Stimulated activated CD4-positive, alpha-beta T cell treated with anti-CD3 and anti-CD28 coated beads, Interleukin-1b, Interleukin-23, amount 100 ng/mL, for 4 hours (primary cell): ENCODE data around the gene PCCA.
"Not testable (repeated sequence)": the region's sequence is repeated elsewhere in the genome, so short reads cannot be mapped to it uniquely, and the experiment has no call there.

Experiments used
- DNase-seq, 2 donors: peaks; one replicate each; pipeline ENCODE4 v3.0.0-alpha.2; 2020; ENCODE audit warnings: low read depth in 2 of 2

The PCCA gene

GRCh38 chr13:100524688-100525087 is 435.8 kb downstream of the PCCA start:
- DNase-seq, result not testable (repeated sequence)

GRCh38 chr13:100525453-100526317 is 436.8 kb downstream of the PCCA start:
- no peak for DNase-seq

- no peak for DNase-seq
Measured at GRCh38 chr13:100526318-100527000, 437.6 kb downstream of the PCCA start.

DNA sequence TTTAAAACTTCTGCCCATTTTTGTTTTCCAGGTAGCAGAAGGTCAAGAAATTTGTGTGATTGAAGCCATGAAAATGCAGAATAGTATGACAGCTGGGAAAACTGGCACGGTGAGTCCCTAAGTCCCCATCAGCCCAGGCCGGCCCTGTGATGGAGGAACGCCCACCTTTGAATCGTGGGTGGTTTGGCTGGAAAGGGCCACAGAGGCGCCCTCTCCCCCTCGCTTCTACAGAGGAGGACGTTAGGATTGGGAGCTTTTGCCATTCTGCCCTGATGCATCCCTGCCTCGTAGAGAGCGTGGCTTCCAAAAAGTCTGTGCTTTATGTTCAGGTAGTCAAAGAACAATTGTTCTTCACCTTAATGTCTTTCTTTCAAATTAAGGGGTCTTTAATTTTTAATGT is 438.8 kb downstream of the PCCA start:
- DNase-seq, result no peak

- DNase-seq, result no peak
Measured at GRCh38 chr13:100528353-100528752, 439.5 kb downstream of the PCCA start.

- DNase-seq, result no peak
Measured at GRCh38 chr13:100528820-100529219, 439.9 kb downstream of the PCCA start.

GRCh38 chr13:100529666-100530377 is 440.9 kb downstream of the PCCA start:
- DNase-seq, result no peak

- no peak for DNase-seq
Measured at GRCh38 chr13:100530671-100531213, 441.8 kb downstream of the PCCA start.

DNA sequence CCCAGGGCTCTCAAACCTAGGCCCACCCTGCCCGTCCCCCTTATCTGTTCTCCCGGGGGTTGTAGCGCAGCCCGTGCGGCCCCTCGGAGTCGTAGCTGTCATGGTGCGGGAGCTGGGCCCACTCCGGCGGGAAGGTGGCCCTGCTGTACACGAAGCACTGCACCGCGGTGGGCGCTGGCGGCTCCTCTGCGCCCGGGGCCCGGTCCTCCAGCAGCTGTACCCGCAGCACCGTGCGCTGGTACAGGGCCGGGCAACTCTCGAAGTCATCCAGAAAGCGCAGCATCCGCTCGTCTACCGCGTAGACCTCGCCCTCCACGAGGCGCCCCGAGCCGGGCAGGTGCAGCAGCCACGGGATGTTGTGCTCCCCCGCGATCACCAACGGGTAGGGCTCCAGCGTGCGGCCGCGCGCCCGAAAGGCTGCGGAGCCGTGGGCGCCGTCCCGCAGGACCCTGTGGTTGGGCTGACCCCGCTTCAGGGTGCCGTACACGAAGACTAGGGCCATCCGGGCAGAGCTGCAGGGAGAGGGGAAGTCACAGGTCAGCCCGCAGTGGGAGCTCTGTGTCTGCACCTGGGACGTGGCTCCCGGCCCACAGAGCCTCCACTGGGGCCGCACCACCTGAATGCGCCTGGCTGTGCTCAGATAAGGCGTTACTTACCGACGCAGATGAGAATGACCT is 443.3 kb downstream of the PCCA start:
- DNase-seq, result no peak

DNA sequence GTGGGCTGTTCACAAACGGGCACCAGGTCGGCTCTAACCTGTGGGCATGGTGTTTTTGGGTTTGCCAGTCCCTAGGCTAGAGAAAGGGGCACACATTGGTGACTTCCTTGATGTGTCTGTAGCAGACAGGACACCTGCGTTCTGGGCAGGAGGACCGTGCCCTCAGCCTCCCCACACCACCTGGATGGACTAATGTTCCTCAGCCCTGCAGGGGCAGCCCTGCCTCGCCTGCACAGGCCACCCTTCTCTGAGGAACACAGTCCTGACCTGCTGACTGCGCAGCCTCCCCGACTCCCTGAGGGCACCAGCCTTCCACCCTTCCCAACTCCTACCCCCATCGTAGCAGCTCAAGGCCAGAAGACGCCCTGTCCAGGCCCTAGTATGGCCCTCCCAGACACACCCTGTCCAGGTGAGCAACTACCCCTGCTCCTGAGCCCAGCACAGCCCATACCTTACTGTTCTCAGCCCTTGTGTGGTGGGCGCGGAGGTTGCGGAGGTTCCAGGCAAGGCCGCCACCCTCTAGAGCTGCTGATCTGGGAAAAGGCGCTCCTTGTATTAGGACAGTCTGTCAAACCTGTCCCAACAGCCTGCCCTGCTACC is 444.0 kb downstream of the PCCA start:
- DNase-seq, result no peak

DNA sequence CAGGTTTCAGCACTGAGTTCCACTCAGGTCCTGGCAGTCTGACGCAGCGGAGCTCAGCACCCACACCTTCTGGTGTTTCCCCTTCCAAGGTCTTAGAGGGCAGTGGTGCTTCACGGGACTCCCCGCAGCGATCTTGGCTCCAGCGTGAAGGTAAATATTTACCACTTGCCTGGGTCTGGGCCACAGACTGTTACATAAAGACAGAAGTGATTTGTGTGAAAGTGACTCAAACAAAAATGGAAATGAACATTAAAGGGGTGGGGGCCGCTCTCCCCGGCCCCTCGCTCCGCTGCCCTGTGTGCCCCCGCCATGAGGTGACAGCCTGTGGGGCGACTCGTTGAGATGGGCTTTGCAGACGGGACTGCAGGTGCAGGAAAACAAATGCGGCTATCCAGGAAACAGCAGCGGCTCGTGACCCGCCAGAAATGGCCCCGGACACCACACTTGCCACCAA is 444.7 kb downstream of the PCCA start:
- DNase-seq, result no peak

DNA sequence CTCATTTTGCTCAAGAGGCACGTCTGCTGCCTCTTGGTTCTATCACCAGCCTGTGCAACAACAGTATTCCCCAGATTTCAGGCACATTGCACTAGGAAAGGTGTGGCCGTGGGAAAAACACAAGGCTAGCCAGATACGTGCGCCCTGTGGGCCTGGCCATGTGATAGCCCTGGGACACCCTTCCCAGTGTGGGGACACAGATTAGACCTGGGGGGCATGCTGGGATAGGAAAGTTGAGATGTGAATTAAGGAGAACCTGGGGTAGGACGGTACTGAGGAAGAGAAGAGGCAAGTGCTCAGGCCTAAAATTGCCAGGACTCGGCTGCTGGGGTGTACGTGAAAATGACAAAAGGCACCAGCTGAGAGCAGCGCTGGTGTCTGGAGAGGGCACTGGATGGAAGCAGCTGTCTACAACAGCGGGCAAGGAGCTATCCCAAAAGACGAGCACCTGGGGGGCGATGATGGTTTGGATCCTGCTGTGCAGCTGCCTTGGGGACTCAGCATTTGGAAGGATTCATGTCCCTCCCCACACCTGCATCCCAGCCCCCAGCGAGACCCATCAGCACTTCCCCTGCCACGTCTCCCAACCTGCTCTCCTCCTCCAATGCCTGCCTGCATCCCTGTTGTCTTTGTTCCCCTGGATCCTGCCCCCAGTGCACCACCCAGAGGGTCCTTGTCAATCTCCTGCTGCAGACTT is 445.4 kb downstream of the PCCA start:
- DNase-seq, result no peak

DNA sequence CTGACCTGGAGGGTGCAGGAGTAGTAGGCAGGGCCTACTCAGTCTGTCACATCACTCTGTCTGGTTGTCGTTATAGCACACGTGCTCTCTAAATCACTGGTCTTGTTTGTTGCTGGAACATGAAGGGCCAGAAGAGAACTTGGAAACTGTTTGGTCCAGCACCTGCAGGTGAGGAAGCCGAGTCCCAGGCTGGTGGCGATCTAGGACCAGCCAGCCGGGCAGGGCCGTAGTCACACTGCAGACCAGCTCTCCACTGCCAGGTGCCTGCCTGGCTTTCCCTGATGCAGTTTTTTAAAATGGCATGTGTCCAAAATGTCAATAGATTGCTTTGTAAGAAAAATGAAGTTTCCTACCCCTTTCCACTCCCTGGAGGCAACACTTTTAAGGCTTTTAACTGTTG is 446.0 kb downstream of the PCCA start:
- DNase-seq, result no peak

GRCh38 chr13:100535426-100536135 is 446.7 kb downstream of the PCCA start:
- DNase-seq, result no peak

- DNase-seq, result no peak
Measured at GRCh38 chr13:100536643-100537180, 447.8 kb downstream of the PCCA start.

DNA sequence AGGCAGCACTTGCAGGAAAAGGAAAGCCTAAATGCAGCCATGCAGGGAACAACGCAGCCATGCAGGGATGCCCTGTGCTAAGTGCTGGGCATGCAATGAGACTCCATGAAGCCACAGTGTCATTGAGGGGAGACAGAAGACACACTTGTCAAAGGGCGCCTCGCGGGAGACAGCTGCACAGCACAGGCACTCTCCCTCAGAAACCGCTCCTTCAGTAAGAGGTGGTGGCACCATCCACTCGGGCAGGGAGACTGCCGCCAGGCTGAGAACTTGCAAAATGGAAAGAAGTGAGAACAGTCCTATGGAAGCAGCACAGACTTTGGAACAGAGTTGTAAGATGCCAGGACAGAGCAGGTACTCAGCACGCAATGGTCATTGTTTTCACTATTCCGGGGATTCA is 448.6 kb downstream of the PCCA start:
- no peak for DNase-seq

GRCh38 chr13:100537951-100538462 is 449.1 kb downstream of the PCCA start:
- DNase-seq, result no peak

GRCh38 chr13:100540621-100541020 is 451.7 kb downstream of the PCCA start:
- no peak for DNase-seq
